HG03039 (cell line): ENCODE measurements around the gene DNAH14.
"Not testable (repeated sequence)": the region's sequence is repeated elsewhere in the genome, so short reads cannot be mapped to it uniquely, and the experiment has no call there.

Experiments
- ATAC-seq: cut with Tn5 transposase; IDR thresholded peaks from one replicate; pipeline ENCODE4 v1.9.1; 2021; ENCODE audit warnings: mild to moderate bottlenecking, moderate library complexity; ENCODE audit not compliant: unreplicated experiment

The DNAH14 gene

GRCh38 chr1:225335098-225335778 lies 405.8 kb downstream of the DNAH14 start:
- ATAC-seq = not testable (repeated sequence)

- ATAC-seq = no peak
Observed at GRCh38 chr1:225338545-225338944, 409.1 kb downstream of the DNAH14 start.

GRCh38 chr1:225341642-225342041 lies 412.2 kb downstream of the DNAH14 start:
- no peak for ATAC-seq

GRCh38 chr1:225342695-225343094 lies 413.2 kb downstream of the DNAH14 start:
- no peak for ATAC-seq

- ATAC-seq = no peak
Observed at GRCh38 chr1:225343618-225344017, 414.1 kb downstream of the DNAH14 start.

- ATAC-seq = no peak
Observed at GRCh38 chr1:225347123-225347683, 417.7 kb downstream of the DNAH14 start.

- ATAC-seq = no peak
Observed at GRCh38 chr1:225348400-225348799, 418.9 kb downstream of the DNAH14 start.

- ATAC-seq = no peak
Observed at GRCh38 chr1:225349826-225350225, 420.4 kb downstream of the DNAH14 start.

- no peak for ATAC-seq
Observed at GRCh38 chr1:225350872-225351271, 421.4 kb downstream of the DNAH14 start.

GRCh38 chr1:225354906-225355305 lies 425.4 kb downstream of the DNAH14 start:
- no peak for ATAC-seq

GRCh38 chr1:225355863-225356262 lies 426.4 kb downstream of the DNAH14 start:
- ATAC-seq = no peak

GRCh38 chr1:225360119-225360518 lies 430.6 kb downstream of the DNAH14 start:
- no peak for ATAC-seq

- no peak for ATAC-seq
Observed at GRCh38 chr1:225361176-225361575, 431.7 kb downstream of the DNAH14 start.

GRCh38 chr1:225362805-225363204 lies 433.3 kb downstream of the DNAH14 start:
- no peak for ATAC-seq

- no peak for ATAC-seq
Observed at GRCh38 chr1:225364439-225364838, 435.0 kb downstream of the DNAH14 start.

- ATAC-seq = no peak
Observed at GRCh38 chr1:225366018-225366417, 436.5 kb downstream of the DNAH14 start.

- no peak for ATAC-seq
Observed at GRCh38 chr1:225366552-225366951, 437.1 kb downstream of the DNAH14 start.

GRCh38 chr1:225368036-225368552 lies 438.6 kb downstream of the DNAH14 start:
- no peak for ATAC-seq

GRCh38 chr1:225371366-225372010 lies 442.0 kb downstream of the DNAH14 start:
- no peak for ATAC-seq

GRCh38 chr1:225373155-225373554 lies 443.7 kb downstream of the DNAH14 start:
- ATAC-seq = no peak

GRCh38 chr1:225374996-225375395 lies 445.5 kb downstream of the DNAH14 start:
- no peak for ATAC-seq

GRCh38 chr1:225378880-225379279 lies 449.4 kb downstream of the DNAH14 start:
- no peak for ATAC-seq
